OCI-LY1 (cell line): ENCODE data around the gene COX4I1.

Source experiments
- H2AFZ ChIP-seq: fragments of 200-600 bp; sonication (generic), shearing (Covaris generic); 2 replicates; pipeline ENCODE4 v1.6.0; 2014; ENCODE audit warnings: antibody characterized with exemption, mild to moderate bottlenecking, low read length
- H3F3A ChIP-seq: fragments of 200-600 bp; sonication (generic), shearing (Covaris generic); 2 replicates; pipeline ENCODE4 v1.6.0; 2014; ENCODE audit warnings: mild to moderate bottlenecking, antibody characterized with exemption, low read length, moderate library complexity; ENCODE audit not compliant: insufficient read depth
- H3K27ac ChIP-seq: fragments of 200-600 bp; sonication (generic); 2 replicates; pipeline ENCODE4 v1.5.1; 2014; ENCODE audit warnings: low read length, mixed run types, mild to moderate bottlenecking, low read depth; ENCODE audit not compliant: poor library complexity, severe bottlenecking
- H3K27me3 ChIP-seq: fragments of 200-600 bp; sonication (generic); 2 replicates; pipeline ENCODE4 v1.6.0; 2014; ENCODE audit warnings: antibody characterized with exemption, mild to moderate bottlenecking, low read length, moderate library complexity; ENCODE audit not compliant: insufficient read depth
- H3K36me3 ChIP-seq: fragments of 200-600 bp; sonication (generic); 2 replicates; pipeline ENCODE4 v1.6.1; 2014; ENCODE audit warnings: mild to moderate bottlenecking, antibody characterized with exemption, low read length, moderate library complexity, mixed read lengths; ENCODE audit not compliant: insufficient read depth
- H3K4me1 ChIP-seq: fragments of 200-600 bp; sonication (generic); 2 replicates; pipeline ENCODE4 v1.5.1; 2014; ENCODE audit warnings: mild to moderate bottlenecking, low read length, moderate library complexity; ENCODE audit not compliant: insufficient read depth, severe bottlenecking
- H3K4me2 ChIP-seq: fragments of 200-600 bp; sonication (generic), shearing (Covaris generic); 2 replicates; pipeline ENCODE4 v1.6.1; 2014; ENCODE audit warnings: low read length
- H3K4me3 ChIP-seq: fragments of 200-600 bp; sonication (generic); 2 replicates; pipeline ENCODE4 v1.5.1; 2014; ENCODE audit warnings: low read length, low read depth, mild to moderate bottlenecking, mixed read lengths; ENCODE audit not compliant: poor library complexity, severe bottlenecking
- H3K79me2 ChIP-seq: fragments of 200-600 bp; shearing (Covaris generic); 2 replicates; pipeline ENCODE4 v1.6.1; 2016; ENCODE audit warnings: mixed run types, low read length, mixed read lengths; ENCODE audit not compliant: insufficient read depth
- H3K9ac ChIP-seq: fragments of 200-600 bp; sonication (generic), shearing (Covaris generic); 2 replicates; pipeline ENCODE4 v1.6.1; 2014; ENCODE audit warnings: mild to moderate bottlenecking, low read length, mixed read lengths
- H3K9me2 ChIP-seq: fragments of 200-600 bp; sonication (generic), shearing (Covaris generic); 2 replicates; pipeline ENCODE4 v1.6.1; 2014; ENCODE audit warnings: low read depth, mild to moderate bottlenecking, low read length, mixed read lengths
- H3K9me3 ChIP-seq: fragments of 200-600 bp; shearing (Covaris generic); 2 replicates; pipeline ENCODE4 v1.6.1; 2014; ENCODE audit warnings: low read length, mixed read lengths
- H4K20me1 ChIP-seq: fragments of 200-600 bp; sonication (generic), shearing (Covaris generic); 2 replicates; pipeline ENCODE4 v1.6.0; 2016; ENCODE audit warnings: mild to moderate bottlenecking, low read length; ENCODE audit not compliant: insufficient read depth
- EZH2 ChIP-seq: fragments of 200-600 bp; sonication (generic), shearing (Covaris generic); IDR thresholded peaks from 2 replicates; pipeline ENCODE4 v1.8.0; 2017; ENCODE audit warnings: borderline replicate concordance, mixed run types, mild to moderate bottlenecking, antibody characterized with exemption, low read length, moderate library complexity, mixed read lengths
- TF ChIP-seq, protein P1 (sequence below): fragments of 200-600 bp; sonication (generic), shearing (Covaris generic); IDR thresholded peaks from 2 replicates; pipeline ENCODE4 v1.5.1; 2017; ENCODE audit warnings: mild to moderate bottlenecking, antibody characterized with exemption, low read length, moderate library complexity, mixed read lengths

The COX4I1 gene

DNA sequence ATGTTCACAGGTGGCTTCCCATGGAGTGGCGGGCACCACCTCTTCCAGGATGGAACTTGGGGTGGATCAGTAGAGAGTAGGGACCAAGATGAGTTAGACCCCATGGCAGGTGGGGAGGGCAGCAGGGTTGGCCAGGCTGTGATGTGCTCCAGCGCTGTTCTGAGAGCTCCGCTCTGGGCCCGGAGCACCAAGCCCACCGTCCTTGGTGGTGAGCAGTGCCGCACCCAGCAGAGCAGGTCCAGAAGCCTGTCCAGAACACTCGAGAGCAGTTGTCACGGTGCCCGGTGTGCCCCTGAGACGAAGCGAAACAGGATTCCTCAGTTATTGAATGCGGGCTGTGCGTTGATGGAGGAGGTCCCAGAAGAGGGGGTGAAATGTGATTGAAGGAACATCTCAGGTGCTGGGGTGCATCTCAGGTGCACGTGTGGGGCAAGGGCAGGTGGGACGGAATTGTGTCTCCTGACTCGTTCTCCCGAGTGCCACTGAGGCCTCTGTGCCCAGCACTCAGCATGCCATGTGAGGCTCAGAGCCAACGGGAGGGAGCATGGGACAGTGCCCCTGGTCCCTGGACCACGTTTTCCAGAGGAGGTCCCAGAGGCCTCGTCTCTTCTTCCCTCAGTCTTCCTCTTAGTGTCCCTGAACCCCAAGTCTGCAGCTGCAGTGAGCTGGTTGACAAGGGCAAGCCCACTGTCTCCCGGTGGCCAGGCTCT, 39.5 kb downstream of the COX4I1 start:
- no peak overlapping the region for H3K27ac ChIP-seq
- peaks cover 4% of the 10 kb centered on the region; the same call in 1 of the 2 replicates for H3K27me3 ChIP-seq
- H3K4me2 ChIP-seq: no peak overlapping the region
- H2AFZ ChIP-seq: no peak overlapping the region
- H3K9ac ChIP-seq: no peak overlapping the region
- TF ChIP-seq EZH2: no peak
- TF ChIP-seq, protein P1, sequence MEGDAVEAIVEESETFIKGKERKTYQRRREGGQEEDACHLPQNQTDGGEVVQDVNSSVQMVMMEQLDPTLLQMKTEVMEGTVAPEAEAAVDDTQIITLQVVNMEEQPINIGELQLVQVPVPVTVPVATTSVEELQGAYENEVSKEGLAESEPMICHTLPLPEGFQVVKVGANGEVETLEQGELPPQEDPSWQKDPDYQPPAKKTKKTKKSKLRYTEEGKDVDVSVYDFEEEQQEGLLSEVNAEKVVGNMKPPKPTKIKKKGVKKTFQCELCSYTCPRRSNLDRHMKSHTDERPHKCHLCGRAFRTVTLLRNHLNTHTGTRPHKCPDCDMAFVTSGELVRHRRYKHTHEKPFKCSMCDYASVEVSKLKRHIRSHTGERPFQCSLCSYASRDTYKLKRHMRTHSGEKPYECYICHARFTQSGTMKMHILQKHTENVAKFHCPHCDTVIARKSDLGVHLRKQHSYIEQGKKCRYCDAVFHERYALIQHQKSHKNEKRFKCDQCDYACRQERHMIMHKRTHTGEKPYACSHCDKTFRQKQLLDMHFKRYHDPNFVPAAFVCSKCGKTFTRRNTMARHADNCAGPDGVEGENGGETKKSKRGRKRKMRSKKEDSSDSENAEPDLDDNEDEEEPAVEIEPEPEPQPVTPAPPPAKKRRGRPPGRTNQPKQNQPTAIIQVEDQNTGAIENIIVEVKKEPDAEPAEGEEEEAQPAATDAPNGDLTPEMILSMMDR: no peak
- H3F3A ChIP-seq: no peaks in the 10 kb centered on the region
- no peaks in the 10 kb centered on the region for H4K20me1 ChIP-seq
- H3K4me1 ChIP-seq: no peaks in the 10 kb centered on the region
- H3K9me2 ChIP-seq: no peaks in the 10 kb centered on the region
- no peaks in the 10 kb centered on the region for H3K79me2 ChIP-seq
- no peak overlapping the region for H3K4me3 ChIP-seq
- H3K36me3 ChIP-seq: no peaks in the 10 kb centered on the region
- H3K9me3 ChIP-seq: no peaks in the 10 kb centered on the region

DNA sequence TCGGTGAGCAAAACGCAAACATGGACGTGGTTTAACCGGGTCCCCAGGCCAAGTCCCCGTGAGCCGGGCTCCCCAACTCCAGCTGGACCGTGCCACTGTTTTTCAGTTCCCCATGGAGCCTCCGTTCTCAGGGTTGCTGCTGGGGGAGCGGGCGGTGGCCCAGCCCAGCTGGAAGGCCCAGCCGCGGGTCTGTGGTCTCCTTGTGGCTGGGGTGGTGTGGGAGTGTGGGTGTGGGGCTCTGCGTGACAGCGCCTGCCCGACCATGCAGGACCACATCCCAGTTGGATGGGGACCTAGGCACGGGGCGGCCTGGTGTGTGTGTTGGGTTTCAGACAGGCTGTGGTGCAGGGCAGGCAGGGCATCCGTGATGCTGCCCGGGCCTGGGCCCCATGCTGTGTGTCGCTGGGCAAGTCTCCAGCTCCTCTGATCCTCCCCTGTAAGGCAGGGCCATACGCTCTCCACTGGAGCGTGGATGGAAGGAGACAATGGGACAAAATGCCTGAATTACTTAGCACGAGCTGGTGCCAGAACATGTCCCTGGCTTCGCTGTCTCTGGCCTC, 40.3 kb downstream of the COX4I1 start:
- H3K9me3 ChIP-seq: no peaks in the 10 kb centered on the region
- no peak overlapping the region for H3K4me3 ChIP-seq
- no peaks in the 10 kb centered on the region for H3K4me1 ChIP-seq
- H3K4me2 ChIP-seq: no peak overlapping the region
- no peaks in the 10 kb centered on the region for H3F3A ChIP-seq
- H3K36me3 ChIP-seq: no peaks in the 10 kb centered on the region
- peaks cover 4% of the 10 kb centered on the region; the same call in 1 of the 2 replicates for H3K27me3 ChIP-seq
- no peak overlapping the region for H3K9ac ChIP-seq
- no peaks in the 10 kb centered on the region for H3K9me2 ChIP-seq
- TF ChIP-seq EZH2: no peak
- TF ChIP-seq, protein P1: no peak
- no peak overlapping the region for H2AFZ ChIP-seq
- no peaks in the 10 kb centered on the region for H3K79me2 ChIP-seq
- no peaks in the 10 kb centered on the region for H4K20me1 ChIP-seq
- no peak overlapping the region for H3K27ac ChIP-seq

DNA sequence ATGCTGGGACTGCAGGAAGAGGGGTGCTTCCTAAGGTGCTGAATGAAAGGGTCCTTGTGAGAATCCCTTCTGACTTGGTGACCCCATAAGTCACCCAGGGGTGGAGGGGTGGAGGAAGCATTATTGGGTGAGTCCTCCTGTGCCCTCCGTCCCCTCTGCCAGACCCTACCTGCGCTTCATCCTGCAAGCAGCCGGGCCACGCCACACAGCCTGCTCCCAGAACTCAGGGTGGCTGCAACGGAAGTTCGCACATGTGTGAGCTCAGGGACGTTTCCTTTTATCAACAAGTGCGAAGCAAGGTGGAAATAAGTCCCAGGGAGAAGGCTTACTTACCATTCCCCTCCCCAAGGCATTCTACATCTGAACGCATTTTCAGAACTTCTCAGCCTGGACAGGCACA, 40.9 kb downstream of the COX4I1 start:
- Histone ChIP-seq H3K4me2 (no peak overlapping the region), H3K9ac (no peak overlapping the region), H3K27me3 (peaks cover 4% of the 10 kb centered on the region; the same call in 1 of the 2 replicates), H3K9me2 (no peaks in the 10 kb centered on the region), H3K4me3 (no peak overlapping the region), H3K27ac (no peak overlapping the region), H2AFZ (no peak overlapping the region), H3K9me3 (no peaks in the 10 kb centered on the region), H4K20me1 (no peaks in the 10 kb centered on the region), H3F3A (no peaks in the 10 kb centered on the region), H3K79me2 (no peaks in the 10 kb centered on the region), H3K36me3 (no peaks in the 10 kb centered on the region), H3K4me1 (no peaks in the 10 kb centered on the region)
- no peak for TF ChIP-seq EZH2
- TF ChIP-seq, protein P1: no peak
